HG03342 (cell line): ENCODE data around the gene RDH13.
"Not testable (repeated sequence)": the region's sequence is repeated elsewhere in the genome, so short reads cannot be mapped to it uniquely, and the experiment has no call there.

Source experiments
- ATAC-seq: cut with Tn5 transposase; IDR thresholded peaks from one replicate; pipeline ENCODE4 v1.9.1; 2021; ENCODE audit warnings: mild to moderate bottlenecking, moderate library complexity; ENCODE audit not compliant: unreplicated experiment

RDH13 gene

DNA sequence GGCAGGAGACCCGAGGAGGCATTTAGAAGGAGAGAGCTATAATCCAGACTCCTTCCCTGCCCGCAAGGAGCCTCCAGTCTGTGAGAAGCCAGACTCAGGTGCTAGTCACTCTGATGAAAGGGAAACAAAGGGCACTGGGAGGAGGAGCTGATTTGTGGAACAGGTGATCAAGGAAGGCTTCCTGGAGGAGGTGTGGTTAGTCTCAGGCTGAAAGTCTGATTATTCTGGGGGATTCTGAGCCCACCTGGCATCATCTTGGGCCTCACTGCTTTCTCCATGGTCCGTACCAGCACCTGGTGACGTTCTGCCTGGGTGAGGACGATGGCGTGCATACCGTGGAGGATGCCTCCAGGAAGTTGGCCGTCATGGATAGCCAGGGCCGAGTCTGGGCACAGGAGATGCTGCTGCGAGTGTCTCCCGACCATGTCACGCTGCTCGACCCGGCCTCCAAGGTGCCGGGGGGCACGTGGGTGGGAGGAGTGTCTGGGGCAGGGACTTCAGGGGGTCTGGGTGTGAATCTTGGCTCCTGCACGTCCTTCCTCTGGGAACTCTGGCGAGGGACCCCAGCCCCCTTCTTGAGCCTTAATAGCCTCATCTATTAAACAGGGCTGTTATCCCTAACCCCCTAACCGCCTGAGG is 16.6 kb upstream of the RDH13 start:
- ATAC-seq, result no peak

DNA sequence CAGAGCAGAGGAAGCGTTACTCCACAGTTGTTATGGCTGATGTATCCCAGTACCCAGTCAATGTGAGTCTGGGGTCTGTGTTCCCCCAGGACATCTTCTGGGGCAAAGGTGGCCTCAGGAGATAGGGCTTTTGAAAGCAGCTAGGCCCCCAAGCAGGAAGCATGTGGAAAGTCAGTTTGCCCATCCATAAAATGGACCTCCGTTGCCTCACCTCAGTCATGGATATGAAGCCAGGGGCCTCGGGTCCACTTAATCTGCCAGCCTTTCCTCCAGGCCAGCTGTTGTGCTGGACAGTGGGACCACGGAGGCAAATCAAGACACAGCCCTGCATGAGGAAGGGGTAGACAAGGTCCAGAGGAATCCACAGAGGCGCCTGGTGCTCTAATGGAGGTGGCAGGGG is 16.0 kb upstream of the RDH13 start:
- ATAC-seq, result no peak

DNA sequence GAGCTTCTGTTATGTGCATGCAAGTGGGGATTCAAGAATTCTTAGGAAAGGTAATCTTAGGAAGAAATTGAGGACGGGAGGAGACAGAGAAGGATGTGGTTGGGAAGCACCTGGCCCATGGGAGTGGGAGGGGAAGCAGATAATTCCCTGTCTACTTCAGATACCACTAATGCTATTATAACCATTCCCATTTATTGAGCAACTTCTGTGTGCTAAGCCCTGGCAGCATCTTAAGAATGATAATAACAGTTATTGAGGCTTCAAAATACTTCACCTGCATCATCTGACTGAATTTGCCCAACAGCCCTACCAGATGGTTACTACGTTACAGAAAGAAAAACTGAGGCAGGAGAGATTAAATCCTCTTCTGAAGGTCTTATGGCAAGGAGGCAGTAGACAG is 14.2 kb upstream of the RDH13 start:
- no peak for ATAC-seq

DNA sequence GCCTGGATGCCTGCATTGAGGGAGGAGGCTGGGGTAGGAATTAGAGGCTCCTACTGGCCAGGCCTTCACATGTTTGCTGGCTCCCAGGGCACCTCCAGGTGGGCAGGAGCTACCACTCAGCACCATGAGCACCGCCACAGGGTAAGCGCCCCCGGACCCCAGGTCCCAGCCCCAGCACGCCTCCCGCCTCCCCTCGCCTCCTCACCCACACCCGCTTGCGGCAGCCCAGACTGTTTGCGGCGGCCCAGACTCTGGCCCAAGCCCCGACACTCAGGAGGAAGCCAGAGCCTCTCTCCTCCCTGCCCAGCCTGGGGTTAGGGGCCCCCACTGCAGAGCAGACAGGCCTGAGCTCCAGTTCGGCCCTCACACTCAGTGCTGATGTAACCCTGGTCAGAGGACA is 13.4 kb upstream of the RDH13 start:
- ATAC-seq, result no peak

DNA sequence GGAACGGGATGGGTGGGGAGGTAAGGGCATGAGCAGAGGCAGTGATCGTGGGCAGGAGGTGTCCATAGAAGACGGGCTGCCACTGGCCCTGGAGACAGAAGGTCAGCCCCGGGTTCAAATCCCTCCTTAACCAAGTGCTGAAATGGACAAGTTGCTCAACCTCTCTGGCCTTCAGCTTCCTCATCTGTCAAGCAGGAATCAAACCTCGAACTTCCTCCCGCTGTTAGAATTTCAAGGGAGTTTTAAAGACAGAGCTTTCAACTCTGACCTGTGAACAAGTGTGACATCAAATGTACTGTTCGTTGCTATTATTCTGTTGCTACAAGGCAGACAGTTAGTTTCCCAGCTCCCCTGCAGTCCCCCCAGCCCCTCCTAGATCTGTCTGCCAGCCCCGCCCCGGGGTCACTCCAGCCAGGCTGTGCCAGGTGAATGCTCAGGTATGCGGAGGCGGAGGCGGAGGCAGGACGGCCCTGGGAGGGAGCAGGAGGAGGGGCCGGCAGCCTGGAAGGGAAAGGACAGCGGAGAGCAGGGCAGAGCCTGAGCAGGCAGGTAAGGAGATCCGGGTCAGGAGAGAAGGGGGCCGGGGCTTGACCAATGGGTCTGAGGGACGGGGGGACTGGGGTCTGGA is 12.5 kb upstream of the RDH13 start, which contains the start of gene EPS8L1:
Gene EPS8L1, plus strand, starts transcription at position 499 of the 628 bp plus-strand sequence. CDS start 576 bp downstream, outside the sequence.
- ATAC-seq, result no peak

DNA sequence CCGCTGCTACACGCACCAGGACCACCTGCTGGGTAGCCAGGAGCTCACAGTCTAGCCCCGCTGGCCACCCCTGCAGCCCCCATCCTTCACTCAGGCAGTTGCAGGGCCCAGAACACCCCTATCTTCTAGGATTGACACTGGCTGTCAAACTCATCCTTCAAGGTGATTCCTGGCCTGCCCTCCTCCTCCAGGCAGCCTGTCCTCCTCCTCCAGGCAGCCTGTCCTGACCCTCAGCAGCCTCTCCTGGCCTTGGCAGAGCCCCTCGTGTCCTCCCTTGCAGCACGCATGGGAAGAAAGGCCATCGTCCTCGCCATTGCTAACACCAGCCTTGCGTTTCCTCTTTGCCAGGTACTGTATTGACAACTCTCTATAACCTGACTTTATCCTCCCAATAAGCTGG is 9.0 kb upstream of the RDH13 start:
- ATAC-seq, result no peak

DNA sequence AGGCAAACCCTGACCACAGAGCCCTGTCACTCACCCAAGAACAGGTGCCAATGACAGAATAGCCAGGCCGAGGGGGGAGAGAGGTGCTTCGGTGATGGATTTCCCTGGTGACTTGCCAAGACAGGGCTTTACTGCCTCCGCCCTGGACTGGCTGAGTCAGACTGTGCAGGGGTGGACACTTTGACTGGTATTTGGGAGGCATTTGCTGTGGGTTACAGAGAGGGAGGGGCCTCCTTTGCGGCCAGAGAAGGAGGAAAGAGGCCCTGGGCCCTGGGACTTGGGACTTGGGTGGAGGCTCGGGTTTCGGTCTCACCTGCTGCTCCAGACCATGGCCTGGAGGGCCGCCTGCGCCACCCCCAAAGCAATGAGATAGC is 8.2 kb upstream of the RDH13 start:
- no peak for ATAC-seq

DNA sequence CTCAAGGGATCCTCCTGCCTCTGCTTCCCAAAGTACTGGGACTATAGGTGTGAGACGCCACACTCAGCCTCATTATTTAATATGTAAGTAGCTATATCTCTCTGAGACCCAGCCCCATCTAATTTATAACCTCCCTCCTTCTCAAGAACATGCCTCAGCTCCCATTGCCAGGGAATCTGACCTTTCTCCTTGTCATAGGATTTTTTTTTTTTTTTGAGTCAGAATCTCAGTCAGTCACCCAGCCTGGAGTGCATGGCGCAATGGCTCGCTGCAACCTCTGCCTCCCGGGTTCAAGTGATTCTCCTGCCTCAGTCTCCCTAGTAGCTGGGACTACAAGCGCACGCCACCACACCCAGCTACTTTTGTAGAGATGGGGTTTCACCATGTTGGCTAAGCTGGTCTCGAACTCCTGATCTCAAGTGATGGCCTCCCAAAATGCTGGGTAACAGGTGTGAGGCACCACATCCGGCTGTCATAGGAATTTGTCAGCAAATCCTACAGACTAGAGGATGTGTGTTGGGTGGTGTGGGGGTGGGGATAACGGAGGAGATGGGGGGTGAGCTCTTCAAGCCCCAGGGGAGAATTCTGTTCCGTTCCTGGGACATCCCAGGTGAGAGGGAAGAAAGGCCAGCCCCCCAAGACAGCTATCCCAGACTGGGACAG is 7.6 kb upstream of the RDH13 start:
- no peak for ATAC-seq

DNA sequence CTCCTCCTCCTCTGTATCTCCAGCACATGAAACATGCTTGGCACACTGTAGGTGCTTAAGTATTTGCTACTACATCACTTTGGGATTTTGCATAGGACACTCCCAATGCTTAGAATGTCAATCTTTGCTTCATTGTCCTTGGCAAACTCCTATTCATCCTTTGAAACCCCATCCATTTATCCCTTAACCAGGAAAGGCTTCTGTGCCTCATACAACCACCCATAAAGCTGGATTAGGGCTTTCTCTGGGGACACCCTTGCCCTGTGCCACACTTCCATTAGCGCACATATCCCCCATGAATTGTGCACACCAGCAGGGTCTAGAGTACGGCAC is 6.9 kb upstream of the RDH13 start:
- ATAC-seq, result no peak

DNA sequence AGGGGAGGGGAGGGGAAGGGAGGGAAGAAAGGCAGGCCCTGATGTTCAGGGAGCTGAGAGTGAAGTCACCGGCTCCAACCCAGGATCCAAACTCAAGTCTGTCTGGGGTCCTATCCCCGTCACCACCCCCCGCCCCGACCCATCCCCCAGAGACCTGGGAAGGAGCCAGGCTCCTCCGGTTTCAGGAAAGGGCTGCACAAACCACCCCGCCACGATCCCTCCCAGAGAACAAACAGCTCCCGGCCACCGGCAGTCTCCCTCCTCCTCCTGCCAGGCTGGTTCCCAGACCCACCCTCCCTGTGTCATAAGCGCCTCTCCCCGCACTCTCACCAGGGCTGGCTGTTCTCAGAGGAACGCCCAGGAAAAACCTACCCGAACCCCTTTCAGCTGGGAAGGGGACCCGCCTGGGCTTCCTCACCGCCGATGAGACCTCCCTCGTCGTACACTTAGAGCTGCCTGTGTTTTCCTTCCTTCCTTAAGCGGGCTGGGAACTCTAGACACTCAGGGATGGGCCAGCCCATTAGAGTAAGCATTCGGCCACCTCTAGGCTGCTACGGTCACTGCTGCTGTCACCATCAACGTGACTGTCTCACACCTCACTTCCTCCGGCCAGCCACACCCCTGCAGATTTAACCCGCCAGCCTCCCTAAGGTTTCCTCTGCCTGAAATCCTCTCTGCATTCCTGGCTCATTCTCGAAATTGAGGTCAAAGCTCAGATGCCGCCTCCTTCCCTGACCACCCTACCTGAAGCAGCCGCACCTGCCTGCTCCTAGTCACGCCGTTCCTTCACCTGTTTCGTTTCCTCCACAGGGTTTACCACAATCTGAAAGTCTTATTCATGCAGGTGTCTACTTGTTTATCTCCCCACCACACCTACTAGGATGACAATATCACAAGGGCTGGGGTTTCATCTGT is 6.3 kb upstream of the RDH13 start:
- no peak for ATAC-seq

DNA sequence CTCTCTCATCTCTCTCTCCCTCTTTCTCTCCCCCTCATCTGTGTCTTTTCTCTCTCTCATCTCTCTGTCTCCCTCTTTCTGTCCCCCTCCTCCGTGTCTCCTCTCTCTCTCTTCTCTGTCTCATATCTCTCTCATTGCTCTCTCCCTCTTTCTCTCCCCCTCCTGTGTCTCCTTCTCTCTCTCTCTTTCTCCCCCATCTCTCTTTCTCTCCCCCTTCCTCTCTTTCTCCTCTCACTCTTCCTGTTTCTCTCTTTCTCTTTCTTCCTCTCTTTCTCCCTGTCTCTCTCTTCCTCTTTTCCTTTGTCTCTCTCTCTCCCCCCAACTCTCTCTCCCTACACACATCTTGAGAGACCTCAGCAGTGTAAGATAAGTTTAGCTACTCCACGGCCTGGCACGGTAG is 4.9 kb upstream of the RDH13 start:
- ATAC-seq, result no peak

DNA sequence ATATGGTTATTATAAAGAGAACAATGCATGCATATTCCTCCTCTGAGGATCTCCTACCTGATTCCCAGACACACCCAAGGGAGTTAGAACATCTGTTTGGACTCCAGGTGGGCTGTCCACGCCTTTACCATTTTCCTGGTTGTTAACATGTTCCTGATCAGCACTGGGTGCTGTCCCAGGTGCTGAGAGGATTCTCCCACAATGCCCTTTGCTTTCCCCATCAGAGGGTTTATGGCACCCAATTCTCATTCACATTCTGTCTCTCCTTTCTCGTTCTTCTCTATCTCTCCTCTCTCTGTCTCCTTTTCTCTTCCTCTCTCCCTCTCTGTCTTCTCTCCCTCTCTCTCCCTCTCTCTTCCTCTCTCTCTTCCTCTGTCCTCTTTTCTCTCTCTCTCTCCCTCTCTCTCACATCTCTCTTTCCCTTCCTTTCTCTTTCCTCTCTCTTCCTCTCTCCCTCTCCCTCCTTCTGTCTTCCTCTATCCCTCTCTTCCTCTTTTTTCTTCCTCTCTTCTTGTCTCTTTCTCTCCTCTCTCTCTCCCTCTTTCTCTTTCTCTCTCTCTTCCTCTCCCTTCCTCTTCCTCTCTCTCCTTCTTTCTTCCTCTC is 3.3 kb upstream of the RDH13 start:
- no peak for ATAC-seq

DNA sequence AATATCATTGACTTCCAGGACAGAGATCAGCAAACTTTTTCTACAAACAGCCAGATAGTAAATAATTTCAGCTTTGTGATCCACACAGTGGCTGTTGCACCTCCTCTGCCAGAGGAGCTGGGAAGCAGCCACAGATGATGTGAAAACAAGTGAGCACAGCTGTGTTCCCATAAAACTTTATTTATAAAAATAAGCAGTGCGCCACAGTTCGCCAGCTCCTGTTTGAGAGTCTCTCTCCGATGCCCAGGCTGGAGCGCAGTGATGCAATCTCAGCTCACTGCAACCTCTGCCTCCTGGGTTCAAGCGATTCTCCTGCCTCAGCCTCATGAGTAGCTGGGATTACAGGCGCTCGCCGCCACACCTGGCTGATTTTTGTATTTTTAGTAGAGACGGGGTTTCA is 2.6 kb upstream of the RDH13 start:
- ATAC-seq, result not testable (repeated sequence)

DNA sequence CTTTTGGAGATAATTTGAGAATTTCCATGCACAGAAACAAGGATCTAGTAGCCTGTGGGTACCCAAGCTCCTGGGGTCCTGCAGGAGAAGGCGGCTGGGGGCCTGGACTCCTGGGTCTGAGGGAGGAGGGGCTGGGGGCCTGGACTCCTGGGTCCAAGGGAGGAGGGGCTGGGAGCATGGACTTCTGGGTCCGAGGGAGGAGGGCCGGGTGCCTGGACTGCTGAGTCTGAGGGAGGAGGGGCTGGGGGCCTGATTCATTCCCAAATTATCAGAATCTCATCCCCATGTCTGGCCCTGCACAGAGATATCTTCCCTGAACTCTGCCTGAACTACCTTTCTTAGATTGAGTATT is 520 bp upstream of the RDH13 start:
- ATAC-seq, result no peak

DNA sequence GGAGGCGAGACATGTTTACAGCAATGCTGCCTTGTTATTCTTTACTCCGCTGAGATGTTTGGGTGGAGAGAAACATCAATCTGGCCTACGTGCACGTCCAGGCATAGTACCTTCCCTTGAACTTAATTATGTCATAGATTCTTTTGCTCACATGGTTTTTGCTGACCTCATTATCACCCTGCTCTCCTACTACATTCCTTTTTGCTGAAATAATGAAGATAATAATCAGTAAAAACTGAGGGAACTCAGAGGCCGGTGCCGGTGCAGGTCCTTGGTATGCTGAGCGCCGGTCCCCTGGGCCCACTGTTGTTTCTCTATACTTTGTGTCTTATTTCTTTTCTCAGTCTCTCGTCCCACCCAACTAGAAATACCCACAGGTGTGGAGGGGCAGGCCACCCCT is 2.7 kb downstream of the RDH13 start:
- not testable (repeated sequence) for ATAC-seq

DNA sequence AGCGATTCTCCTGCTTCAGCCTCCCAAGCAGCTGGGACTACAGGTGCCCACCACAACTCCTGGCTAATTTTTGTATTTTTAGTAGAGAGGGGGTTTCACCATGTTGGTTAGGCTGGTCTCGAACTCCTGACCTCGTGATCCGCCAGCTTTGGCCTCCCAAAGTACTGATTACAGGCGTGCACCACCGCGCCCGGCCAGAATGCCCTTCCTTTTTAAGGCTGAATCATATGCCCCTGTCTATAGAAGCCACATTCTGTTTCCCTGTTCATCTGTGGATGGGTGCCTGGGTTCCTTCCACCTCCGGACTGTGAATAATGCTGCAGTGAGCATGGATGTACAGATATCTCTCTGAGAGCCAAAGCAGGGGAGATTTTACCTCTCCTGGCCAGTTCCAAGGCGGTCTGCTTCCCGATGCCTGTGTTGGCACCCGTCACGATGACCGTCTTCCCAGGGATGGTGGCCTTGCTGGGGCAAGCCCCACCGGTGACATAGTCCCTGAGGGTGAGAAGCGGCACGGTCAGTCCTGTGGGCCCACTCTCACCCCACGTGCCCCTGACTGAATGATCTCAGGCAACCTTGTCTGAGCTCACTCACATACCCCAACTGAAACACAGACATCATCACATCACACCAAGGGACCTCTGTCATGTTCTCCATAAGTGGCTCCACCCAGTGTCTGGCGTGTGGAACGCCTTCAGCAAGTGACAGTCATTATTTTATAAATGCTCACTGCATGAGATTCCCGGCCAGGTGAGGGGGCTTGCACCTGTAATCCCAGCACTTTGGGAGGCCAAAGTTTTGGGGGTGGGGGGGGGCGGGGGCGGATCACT is 4.0 kb downstream of the RDH13 start:
- ATAC-seq, result no peak

DNA sequence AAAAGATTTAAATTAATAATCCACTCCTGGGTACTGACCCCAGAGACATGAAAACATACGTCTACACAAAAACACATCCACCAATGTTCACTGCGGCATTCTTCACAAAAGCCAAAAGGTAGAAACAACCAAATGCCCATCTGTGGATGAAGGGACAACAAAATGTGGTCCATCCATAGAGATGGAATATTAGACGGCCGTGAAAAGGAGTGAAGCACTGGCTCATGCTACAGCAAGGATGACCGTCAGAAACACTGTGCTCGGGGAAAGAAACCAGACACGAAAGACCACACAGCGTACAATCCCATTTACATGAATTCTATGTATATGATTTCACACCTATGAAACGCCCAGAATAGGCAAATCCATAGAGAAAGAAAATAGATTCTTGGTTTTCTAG is 6.1 kb downstream of the RDH13 start:
- ATAC-seq, result no peak

DNA sequence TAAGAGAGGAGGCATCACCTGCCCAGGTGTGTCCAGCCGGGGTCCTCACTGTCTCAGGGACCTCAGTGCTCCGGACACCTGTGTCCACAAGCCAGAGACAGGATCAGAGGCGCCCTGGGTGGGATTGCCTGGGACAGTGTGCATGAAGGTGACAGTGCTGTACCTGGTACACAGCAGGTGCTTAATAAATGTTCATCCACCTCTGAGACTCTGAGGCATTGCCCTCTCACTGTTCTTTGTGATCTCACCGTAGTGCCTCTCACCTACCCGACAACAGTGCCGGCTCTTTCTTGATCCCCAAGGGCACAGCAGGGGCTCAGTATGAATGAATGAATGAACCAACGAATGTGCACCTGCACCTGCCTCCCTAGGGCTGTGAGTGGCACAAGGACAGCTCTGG is 9.2 kb downstream of the RDH13 start:
- no peak for ATAC-seq

DNA sequence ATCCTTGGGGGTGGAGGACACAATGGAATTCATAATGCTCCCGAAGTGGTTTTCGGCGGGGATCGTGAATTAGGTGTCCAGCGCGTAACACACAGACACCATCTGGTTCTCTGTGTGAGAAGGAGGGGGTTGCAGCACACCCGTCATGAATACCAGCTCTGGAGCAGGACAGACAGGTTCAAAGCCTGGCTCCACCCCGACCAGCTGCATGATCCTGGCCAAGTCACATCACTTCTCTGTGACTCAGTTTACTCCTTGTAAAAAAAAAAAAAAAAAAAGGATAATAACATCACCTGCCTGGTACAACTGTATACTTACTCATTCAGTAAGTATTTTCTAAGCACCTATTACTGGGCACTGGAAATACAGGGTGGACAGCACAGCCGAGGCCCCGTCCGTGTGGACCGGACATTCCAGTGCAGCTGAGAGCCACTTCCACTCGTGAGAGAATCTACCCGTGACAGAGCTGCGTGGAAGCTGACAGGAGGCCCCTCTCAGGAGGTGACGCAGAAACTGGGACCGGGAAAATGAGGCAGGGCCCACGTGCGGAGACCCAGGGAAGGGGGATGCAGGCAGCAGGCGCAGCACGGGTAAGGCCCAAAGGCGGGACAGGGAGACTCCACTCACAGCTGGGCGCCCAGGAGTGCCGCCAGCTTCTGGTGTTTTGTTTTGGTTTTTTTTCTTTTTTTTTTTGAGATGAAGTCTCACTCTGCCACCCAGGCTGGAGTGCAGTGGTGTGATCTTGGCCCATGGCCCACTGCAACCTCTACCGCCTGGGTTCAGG is 12.0 kb downstream of the RDH13 start:
- no peak for ATAC-seq

DNA sequence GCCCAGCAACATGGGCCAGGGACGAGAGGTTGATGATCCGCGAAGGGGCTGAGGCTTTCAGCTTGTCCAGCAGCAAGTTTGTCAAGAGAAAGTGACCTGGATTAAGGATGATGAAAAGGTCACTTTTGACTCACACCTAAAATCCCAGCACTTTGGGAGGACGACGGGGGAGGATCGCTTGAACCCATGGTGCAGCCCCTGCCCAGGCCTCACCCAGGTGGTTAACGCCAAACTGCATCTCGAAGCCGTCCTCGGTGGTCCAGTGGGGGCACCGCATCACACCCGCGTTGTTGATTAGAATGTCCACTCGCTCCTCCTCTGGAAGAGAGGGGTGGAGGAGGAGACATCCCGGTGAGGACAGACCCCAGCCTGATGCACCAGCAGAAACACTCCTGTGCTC is 14.5 kb downstream of the RDH13 start:
- ATAC-seq, result no peak
